ENCODE measurements around the gene LITAF. TPM values are rescaled to one million over a fixed set of nuclear protein-coding genes. Genes with fewer than 3 reads are reported as not detected.

Gene LITAF
- total RNA-seq, 1 donor, result 96.7 TPM

GRCh38 chr16:11613381-11614303 is 26.9 kb upstream of the LITAF start:
- no peak overlapping the region for H3K4me3 ChIP-seq (ENCODE audit: low read depth, low read length)
- TF ChIP-seq, protein P1, sequence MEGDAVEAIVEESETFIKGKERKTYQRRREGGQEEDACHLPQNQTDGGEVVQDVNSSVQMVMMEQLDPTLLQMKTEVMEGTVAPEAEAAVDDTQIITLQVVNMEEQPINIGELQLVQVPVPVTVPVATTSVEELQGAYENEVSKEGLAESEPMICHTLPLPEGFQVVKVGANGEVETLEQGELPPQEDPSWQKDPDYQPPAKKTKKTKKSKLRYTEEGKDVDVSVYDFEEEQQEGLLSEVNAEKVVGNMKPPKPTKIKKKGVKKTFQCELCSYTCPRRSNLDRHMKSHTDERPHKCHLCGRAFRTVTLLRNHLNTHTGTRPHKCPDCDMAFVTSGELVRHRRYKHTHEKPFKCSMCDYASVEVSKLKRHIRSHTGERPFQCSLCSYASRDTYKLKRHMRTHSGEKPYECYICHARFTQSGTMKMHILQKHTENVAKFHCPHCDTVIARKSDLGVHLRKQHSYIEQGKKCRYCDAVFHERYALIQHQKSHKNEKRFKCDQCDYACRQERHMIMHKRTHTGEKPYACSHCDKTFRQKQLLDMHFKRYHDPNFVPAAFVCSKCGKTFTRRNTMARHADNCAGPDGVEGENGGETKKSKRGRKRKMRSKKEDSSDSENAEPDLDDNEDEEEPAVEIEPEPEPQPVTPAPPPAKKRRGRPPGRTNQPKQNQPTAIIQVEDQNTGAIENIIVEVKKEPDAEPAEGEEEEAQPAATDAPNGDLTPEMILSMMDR (IDR thresholded peaks at IDR 0.05; ENCODE audit: insufficient read depth, low read depth, low read length), result no peak
- DNase-seq (ENCODE audit: low read depth), result no peak

- TF ChIP-seq, protein P1 (IDR thresholded peaks at IDR 0.05; ENCODE audit: insufficient read depth, low read depth, low read length), result no peak
- no peak for DNase-seq (ENCODE audit: low read depth)
- H3K4me3 ChIP-seq (ENCODE audit: low read depth, low read length), result no peak overlapping the region
Measured at GRCh38 chr16:11612665-11613025, 25.9 kb upstream of the LITAF start.

GRCh38 chr16:11611871-11612664 is 25.3 kb upstream of the LITAF start:
- DNase-seq (ENCODE audit: low read depth), result no peak
- TF ChIP-seq, protein P1 (IDR thresholded peaks at IDR 0.05; ENCODE audit: insufficient read depth, low read depth, low read length), result no peak
- H3K4me3 ChIP-seq (ENCODE audit: low read depth, low read length), result no peak overlapping the region

GRCh38 chr16:11610580-11610979 is 23.9 kb upstream of the LITAF start:
- TF ChIP-seq, protein P1 (IDR thresholded peaks at IDR 0.05; ENCODE audit: insufficient read depth, low read depth, low read length), result no peak
- DNase-seq (ENCODE audit: low read depth), result no peak
- no peak overlapping the region for H3K4me3 ChIP-seq (ENCODE audit: low read depth, low read length)

DNA sequence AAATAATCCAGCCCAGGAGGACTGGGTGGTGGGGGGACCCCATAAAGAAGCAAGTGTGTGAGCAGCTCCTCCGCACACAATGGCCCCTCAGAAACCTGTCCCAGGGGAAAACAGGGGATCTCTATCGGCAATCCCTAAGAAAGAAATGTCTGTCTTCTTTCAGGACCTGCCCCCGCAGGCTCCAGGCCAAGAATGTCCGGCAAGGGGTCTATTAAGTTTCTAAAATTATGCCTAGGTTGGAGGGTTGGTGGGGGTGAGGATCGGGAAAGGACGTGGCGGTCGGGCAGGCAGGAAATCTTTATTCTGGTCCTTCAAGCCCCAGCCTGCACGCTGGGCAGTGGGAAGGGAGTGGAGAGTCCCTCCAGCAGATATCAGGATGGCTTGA is 23.4 kb upstream of the LITAF start:
- H3K4me3 ChIP-seq (ENCODE audit: low read depth, low read length), result no peak overlapping the region
- TF ChIP-seq, protein P1 (IDR thresholded peaks at IDR 0.05; ENCODE audit: insufficient read depth, low read depth, low read length), result no peak
- no peak for DNase-seq (ENCODE audit: low read depth)

DNA sequence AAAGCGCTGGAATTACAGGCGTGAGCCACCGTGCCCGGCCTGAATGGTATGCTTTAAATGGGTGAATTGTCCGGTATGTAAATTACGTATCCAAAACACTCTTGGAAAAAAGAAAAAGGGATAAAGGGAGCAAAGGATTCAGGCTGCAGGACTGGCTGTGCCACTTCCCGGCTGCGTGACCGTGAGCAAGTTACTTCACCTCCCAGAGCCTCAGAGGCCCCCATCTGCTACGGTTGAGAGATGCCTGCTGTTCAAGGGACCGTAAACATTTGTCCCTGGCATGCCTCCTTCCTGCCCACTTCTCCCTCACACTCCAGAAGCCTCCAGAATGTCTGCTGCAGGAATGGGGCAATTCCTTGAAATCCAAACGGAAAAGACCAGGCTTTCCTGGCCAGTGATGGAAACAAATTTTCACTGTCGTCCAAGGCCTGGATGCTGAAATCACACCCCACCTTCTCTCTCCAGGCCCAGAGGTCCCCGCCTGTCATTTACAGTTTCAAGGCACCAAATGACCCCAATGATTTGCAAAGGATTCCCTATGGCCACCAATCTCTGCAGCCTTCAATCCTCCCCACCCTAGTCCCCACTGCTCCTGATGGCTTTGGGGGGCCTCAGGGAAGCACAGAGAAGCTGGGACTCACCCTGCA is 22.9 kb upstream of the LITAF start:
- TF ChIP-seq, protein P1 (IDR thresholded peaks at IDR 0.05; ENCODE audit: insufficient read depth, low read depth, low read length), result no peak
- DNase-seq (ENCODE audit: low read depth), result no peak
- H3K4me3 ChIP-seq (ENCODE audit: low read depth, low read length), result no peak overlapping the region

Measured in fibroblast of villous mesenchyme (primary cell).